A549 treated with RU486 at 1 μM for 4 hours (cell line): ENCODE measurements around the gene OR5B12. TPM values are rescaled to one million over a fixed set of nuclear protein-coding genes. Genes with fewer than 3 reads are reported as not detected.

Source experiments
- total RNA-seq: library from RNA; stranded (reverse); fragments of 200-300 nt; extraction: Qiagen RNA extraction; gene quantifications from 5 replicates; pipeline ENCODE4 v1.2.3, GENCODE V29; 2022; ENCODE audit warnings: low read depth

The OR5B12 gene
- not detected in 5 replicates for total RNA-seq

GRCh38 chr11:58442136-58442535 lies at the start of gene OR5B12:
Gene OR5B12 (minus strand): TSS chr11:58442236. CDS start chr11:58440151, 2,085 bp downstream.

GRCh38 chr11:58428021-58428420 lies 14.0 kb downstream of the OR5B12 start, which contains the start of gene OR5B2:
Gene OR5B2 (minus strand): TSS chr11:58428121. CDS start chr11:58423261, 4,860 bp downstream.

GRCh38 chr11:58406774-58407173 lies 35.3 kb downstream of the OR5B12 start, which contains the start of gene OR5B3:
Gene OR5B3 (minus strand): TSS chr11:58406874. CDS start chr11:58403409, 3,465 bp downstream.

Other genes starting within 250 kb of the OR5B12 start
- gene OR1S2, start 238.1 kb downstream of the OR5B12 start, total RNA-seq = not detected in 5 replicates
- not detected in 5 replicates for gene OR1S1, start 229.5 kb downstream of the OR5B12 start, total RNA-seq
- gene OR10Q1, start 213.3 kb downstream of the OR5B12 start, total RNA-seq = not detected in 5 replicates
- not detected in 5 replicates for gene OR10W1, start 174.0 kb downstream of the OR5B12 start, total RNA-seq
- not detected in 5 replicates for gene OR5B17, start 83.2 kb downstream of the OR5B12 start, total RNA-seq
- gene OR5B3, start 35.4 kb downstream of the OR5B12 start, total RNA-seq = not detected in 5 replicates
- not detected in 5 replicates for gene OR5B2, start 14.1 kb downstream of the OR5B12 start, total RNA-seq
- gene OR5B21, start 65.9 kb upstream of the OR5B12 start, total RNA-seq = not detected in 5 replicates
- 2.0 to 3.5 TPM (median 2.5 TPM) in 5 replicates for gene LPXN, start 133.6 kb upstream of the OR5B12 start, total RNA-seq
- 25.1 to 50.3 TPM (median 44.3 TPM) in 5 replicates for gene ZFP91, start 136.8 kb upstream of the OR5B12 start, total RNA-seq
- 1.1 to 1.7 TPM (median 1.4 TPM) in 5 replicates for gene CNTF, start 180.4 kb upstream of the OR5B12 start, total RNA-seq